Measurements from ENCODE around the gene PTPRN2.

PTPRN2 gene

DNA sequence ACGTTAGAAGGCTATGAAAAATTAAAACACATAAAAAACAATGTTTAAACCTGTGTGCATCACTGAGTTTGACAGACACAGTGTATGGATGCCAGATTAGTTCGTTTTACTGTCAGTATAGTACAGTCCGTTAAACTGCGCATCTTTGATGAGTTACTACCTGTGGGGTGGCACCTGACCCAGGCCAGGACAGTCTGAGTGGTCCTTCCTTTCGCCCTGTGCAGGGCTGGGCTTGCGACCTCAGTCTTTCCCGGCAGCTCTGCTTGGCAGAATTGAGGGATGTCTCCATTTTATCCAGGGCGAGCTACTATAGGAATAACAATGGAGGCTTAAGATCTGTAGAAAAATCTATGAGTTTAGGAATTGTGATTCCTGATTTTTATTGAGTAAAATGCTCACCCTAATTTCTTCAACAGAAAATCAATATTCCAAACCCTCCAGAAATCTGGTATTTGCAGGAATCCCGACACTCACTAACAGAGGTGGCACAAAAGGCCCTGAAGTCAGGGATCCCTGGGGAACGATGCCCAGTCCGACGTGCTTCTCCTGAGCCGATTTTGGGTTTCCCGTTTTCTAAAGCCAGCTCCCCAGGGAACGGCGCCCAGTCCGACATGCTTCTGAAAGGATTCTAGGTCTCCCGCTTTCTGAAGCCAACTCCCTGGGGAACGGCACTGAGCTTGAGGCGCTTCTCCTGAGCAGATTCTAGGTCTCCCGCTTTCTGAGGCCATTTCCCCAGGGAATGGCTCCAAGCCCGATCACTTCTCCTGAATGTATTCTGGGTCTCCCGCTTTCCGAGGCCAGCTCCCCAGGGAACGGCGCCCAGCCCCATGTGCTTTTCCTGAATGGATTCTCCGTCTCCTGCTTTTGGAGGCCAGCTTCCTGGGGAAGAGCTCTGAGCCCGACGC lies 873.2 kb downstream of the PTPRN2 start:
- TF ChIP-seq JUND (IDR thresholded peaks at IDR 0.05; ENCODE audit: low read depth), result no peak
- DNase-seq (ENCODE audit: low read depth in 1 of 2, low spot score in 1 of 2), result no peak
- in situ Hi-C loops (cut with HindIII; ENCODE audit: low pct_unique_long_range_greater_than_20kb, low sequenced_read_pairs), result no loop called here

DNA sequence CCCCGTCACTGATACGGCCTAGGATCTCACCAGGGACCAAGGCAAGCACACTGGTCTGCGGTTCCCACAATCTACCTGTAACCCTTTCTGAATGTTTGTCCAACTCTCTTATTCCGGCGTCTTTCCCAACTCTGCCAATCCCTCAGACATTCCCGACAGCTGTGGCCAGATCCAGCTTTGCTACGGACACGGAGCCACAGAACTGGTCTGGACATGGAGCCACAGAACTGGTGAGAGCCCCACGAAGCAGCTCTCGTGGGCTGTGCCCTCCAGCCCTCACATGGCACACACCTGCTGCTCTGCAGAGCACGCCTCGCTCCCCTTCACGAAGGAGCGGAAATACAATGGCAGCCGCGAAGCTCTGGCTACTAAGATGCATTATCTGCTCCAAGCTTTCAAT lies 874.0 kb downstream of the PTPRN2 start:
- in situ Hi-C loops (cut with HindIII; ENCODE audit: low pct_unique_long_range_greater_than_20kb, low sequenced_read_pairs), result no loop called here
- TF ChIP-seq JUND (IDR thresholded peaks at IDR 0.05; ENCODE audit: low read depth), result no peak
- no peak for DNase-seq (ENCODE audit: low read depth in 1 of 2, low spot score in 1 of 2)

DNA sequence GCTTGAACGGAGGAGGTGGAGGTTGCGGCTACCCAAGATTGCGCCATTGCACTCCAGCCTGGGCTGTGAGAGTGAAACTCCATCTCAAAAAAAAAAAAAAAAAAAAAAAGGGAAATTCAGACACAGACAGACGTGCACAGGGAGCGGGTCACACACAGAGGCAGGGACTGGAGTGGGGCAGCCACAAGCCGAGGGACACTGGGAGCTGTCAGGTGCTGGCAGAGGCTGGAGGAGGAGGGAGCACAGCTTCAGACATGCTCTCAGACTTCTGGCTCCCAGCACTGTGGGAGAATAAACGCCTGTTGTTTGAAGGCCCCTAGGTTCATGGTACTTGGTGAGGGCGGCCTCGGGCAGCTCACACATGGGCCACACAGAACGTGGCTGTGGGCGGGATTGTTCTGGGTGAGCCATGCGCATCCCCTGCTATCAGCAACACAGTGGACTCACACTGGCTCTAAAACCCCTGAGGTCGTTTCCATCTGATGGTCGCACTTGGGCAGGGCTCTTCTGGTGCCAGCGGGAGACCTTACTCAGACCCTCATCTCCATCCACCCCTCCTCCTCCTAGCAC lies 874.9 kb downstream of the PTPRN2 start:
- TF ChIP-seq JUND (IDR thresholded peaks at IDR 0.05; ENCODE audit: low read depth), result no peak
- in situ Hi-C loops (cut with HindIII; ENCODE audit: low pct_unique_long_range_greater_than_20kb, low sequenced_read_pairs), result no loop called here
- DNase-seq (ENCODE audit: low read depth in 1 of 2, low spot score in 1 of 2), result no peak

DNA sequence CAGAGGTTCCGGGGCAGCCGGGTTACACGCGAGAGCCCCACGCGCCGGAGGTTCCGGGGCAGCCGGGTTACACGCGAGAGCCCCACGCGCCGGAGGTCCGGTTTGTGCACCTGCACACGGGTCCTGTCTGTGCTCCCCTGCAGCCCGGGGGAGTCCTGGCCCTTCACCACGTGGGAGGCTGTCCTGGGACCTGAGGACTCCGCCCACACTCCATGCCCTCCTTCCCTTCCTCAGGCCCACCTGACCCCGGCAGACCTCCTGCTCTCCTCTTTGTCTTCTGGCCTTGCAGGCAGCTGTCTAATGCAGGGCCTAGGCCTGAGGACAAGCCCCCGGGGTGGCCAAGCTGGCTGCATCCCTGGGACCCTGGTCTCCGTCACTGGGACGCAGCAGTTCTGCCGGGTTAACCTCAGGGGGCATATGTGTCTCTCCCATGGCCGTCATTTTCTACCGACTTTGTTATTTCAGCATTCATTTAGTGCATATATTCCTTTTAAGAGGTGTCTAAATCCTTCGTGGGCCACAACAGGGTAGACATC lies 876.2 kb downstream of the PTPRN2 start:
- DNase-seq (ENCODE audit: low read depth in 1 of 2, low spot score in 1 of 2), result no peak
- no peak for TF ChIP-seq JUND (IDR thresholded peaks at IDR 0.05; ENCODE audit: low read depth)
- in situ Hi-C loops (cut with HindIII; ENCODE audit: low pct_unique_long_range_greater_than_20kb, low sequenced_read_pairs), result no loop called here

DNA sequence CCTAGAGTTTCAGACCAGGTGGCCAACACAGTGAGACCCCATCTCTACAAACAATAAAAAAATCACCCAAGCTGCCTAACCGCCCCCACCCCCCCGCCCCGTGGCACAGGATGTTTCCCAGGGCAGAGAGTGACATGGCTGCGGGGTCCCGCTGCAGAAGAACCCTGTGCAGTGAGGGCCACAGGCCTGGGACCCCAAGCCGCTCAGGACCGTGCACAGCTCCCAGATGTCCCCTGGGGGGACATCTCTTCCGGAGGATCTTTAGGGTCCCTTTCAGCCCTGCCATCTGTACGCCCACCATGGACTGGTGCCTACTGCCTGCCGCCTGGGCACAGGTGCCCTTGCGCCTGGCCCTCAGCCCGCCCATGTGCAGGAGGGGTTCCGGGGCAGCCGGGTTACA lies 877.2 kb downstream of the PTPRN2 start:
- in situ Hi-C loops (cut with HindIII; ENCODE audit: low pct_unique_long_range_greater_than_20kb, low sequenced_read_pairs), result no loop called here
- no peak for TF ChIP-seq JUND (IDR thresholded peaks at IDR 0.05; ENCODE audit: low read depth)
- no peak for DNase-seq (ENCODE audit: low read depth in 1 of 2, low spot score in 1 of 2)

DNA sequence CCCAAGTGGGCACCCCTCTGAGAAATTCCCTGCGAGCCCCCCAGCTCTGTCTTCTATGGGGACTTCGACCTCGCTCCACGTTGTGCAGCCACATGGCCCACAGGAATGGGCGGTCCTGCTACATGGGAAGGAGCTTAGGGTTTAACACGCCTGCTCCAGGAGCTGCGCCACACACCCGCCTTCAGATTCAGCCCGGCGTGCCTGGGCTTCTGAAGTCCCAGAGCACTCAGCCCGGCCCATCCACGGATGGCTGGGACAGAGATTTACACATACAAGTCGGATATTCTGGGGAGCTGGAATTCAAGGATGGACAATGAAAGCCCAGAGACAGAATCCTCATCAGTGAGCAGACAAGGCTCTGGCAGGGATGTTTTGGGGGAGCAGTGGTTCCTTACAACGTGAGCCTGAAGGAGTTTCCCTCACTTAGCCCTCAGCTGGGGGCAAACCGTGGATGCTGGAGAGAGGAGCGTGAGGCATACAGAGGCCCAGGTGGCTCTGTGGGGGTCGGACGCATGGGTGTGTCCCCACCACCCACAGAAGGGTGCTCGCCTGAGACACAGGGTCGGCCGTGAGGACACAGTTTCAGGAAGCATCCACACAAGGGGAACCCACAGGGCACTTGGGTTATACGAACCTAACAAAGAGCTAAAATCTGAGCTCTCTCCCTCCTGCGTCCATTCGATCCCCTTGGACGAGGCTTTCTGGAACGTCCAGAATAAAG lies 877.9 kb downstream of the PTPRN2 start:
- no peak for DNase-seq (ENCODE audit: low read depth in 1 of 2, low spot score in 1 of 2)
- in situ Hi-C loops (cut with HindIII; ENCODE audit: low pct_unique_long_range_greater_than_20kb, low sequenced_read_pairs), result no loop called here
- TF ChIP-seq JUND (IDR thresholded peaks at IDR 0.05; ENCODE audit: low read depth), result no peak

DNA sequence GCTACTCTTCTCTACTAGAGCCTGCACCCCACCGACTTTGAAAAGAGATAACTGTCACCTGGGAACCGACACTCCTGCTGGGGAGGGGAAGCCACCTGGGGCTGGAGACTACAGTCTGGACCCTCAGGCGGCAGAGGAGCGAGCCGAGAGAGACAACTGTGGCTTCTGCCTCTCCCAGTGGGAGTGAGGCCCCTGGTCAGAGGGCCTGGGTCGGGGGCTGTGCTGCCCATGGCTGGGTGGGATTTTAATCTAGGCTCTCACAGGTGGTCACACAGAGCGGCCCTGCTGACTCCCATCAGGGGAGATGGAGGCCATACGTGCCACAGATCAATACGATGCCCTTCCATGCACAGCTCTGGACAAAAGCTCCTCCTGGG lies 878.7 kb downstream of the PTPRN2 start:
- no peak for TF ChIP-seq JUND (IDR thresholded peaks at IDR 0.05; ENCODE audit: low read depth)
- in situ Hi-C loops (cut with HindIII; ENCODE audit: low pct_unique_long_range_greater_than_20kb, low sequenced_read_pairs), result no loop called here
- DNase-seq (ENCODE audit: low read depth in 1 of 2, low spot score in 1 of 2), result no peak

DNA sequence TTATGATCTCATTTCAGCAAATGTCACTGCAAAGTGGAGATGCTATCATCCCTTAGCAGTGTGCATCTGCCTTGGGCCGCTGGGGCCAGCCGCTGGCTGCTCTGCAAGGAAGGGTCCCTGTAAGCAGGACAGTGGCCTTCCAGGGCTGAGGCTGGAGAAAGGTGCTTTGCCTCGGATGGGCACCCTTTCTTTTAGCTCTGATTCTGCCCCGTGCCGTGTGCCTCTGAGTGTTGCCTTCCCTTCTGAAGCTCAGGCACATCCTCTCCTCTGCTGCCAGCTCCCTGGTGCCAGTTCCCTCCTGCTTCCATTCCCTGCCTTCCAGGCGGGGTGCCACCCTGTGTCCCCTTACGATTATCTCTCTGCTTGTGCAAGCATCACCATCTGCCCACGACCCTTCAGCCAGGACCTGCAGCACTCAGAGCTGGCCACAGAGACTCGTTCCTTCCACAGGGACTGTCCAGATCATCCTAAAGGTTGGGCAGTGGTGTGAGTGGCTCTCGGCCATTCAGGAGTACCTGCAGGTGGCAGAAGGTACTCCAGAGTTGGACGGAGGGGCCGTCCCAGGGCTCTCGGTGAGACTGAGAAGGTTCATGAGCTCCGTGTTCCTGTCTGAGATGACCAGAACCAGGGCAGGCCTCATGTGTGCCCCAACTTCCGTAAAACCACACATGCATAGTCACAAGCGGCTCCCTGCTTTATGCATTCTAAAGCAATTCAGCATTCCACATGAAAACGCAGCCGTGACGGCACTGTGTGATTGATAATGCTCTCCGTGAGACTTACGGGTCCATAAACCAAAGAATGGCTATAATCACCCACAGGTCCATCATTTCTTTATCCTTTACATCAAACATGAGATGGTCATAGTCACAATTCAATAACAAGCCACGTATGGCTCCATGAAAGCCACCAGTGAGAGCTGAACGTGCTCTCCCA lies 879.4 kb downstream of the PTPRN2 start:
- in situ Hi-C loops (cut with HindIII; ENCODE audit: low pct_unique_long_range_greater_than_20kb, low sequenced_read_pairs), result no loop called here
- TF ChIP-seq JUND (IDR thresholded peaks at IDR 0.05; ENCODE audit: low read depth), result no peak
- DNase-seq (ENCODE audit: low read depth in 1 of 2, low spot score in 1 of 2), result no peak

DNA sequence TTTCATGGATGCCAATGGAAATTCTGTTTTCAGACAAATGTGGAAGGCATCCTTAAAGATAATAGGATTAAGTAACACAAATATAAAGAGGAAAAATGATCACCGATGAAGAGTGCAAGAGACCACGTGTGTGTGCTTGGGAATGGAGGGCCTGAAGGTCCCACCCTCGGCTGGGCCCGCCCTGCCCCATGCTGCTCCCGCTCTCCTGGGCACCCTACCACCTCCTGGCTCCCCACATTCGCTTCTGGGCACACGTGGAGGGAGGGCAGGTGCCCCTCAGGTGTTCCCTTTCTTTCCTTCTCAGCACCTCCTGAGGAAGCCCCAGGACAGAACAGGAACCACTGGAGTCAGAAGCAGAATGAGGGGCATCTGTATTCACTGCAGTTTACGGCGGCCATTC lies 883.3 kb downstream of the PTPRN2 start:
- TF ChIP-seq JUND (IDR thresholded peaks at IDR 0.05; ENCODE audit: low read depth), result no peak
- in situ Hi-C loops (cut with HindIII; ENCODE audit: low pct_unique_long_range_greater_than_20kb, low sequenced_read_pairs), result no loop called here
- no peak for DNase-seq (ENCODE audit: low read depth in 1 of 2, low spot score in 1 of 2)

DNA sequence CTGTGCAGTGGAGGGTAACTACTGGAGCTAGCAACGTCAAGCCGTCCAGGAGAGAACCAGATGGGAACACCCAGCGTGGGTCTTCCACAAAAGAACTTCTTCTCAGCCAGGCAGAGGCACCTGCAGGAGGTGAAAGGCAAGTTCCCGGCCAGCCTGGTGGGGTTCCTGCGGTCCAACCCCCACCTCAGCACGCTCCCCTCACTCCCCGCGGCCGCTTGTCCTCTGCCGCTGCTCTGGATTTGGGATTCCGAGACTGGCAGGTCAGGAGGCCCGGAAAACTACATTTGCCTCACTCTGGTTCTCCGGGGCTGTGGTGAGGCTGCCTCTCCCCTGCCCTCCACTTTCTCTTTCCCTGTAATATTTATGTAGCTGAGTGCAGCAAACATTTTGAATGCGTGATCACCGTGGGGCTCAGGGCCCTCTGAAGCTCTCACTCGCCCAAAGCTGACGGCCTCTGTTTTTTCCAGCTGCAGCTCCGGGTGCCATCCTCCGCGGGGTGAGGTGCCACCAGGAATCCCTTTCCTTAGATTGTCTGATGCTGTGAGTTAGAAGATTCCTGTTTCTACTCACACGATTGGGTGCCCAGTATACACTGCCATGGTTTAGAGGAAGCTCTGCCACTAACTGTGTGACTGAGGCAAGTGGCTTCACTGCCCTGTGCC lies 884.0 kb downstream of the PTPRN2 start:
- no peak for DNase-seq (ENCODE audit: low read depth in 1 of 2, low spot score in 1 of 2)
- in situ Hi-C loops (cut with HindIII; ENCODE audit: low pct_unique_long_range_greater_than_20kb, low sequenced_read_pairs), result no loop called here
- no peak for TF ChIP-seq JUND (IDR thresholded peaks at IDR 0.05; ENCODE audit: low read depth)

DNA sequence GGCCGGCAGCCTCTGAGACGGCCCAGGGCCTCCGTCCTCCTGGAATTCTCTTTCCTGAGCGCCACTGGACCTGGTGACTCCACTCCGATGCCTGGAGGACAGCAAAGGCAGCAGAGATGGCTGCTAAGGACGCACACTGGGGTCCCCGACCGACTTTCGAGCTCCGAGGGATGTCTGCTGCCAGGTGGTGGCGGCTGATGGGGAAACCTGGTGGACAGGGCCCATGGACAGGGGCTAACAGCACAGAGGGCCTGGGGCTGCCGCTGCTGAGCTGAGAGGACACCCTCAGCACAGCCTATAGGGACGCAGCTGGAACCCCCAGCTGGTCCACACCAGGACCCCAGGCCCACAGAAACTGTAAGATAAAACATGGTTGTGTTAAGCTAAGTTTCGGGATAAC lies 884.5 kb downstream of the PTPRN2 start:
- no peak for TF ChIP-seq JUND (IDR thresholded peaks at IDR 0.05; ENCODE audit: low read depth)
- in situ Hi-C loops (cut with HindIII; ENCODE audit: low pct_unique_long_range_greater_than_20kb, low sequenced_read_pairs), result no loop called here
- no peak for DNase-seq (ENCODE audit: low read depth in 1 of 2, low spot score in 1 of 2)

Measured in T47D (cell line).